Uterus (tissue), 4 donors: ENCODE data around the gene GRHL3. TPM values are rescaled to one million over a fixed set of nuclear protein-coding genes. Genes with fewer than 3 reads are reported as not detected.

Experiments used
- DNase-seq, 2 donors: peaks; one replicate each; pipeline ENCODE4 v3.0.0-alpha.2; 2019 to 2020
- H3K27ac ChIP-seq, 2 donors: fragments of 200-600 bp; sonication (generic); 1 replicate in 1 of 2; 2 replicates in 1 of 2; pipeline ENCODE4 v1.5.1; 2016 to 2018
- H3K27me3 ChIP-seq, 2 donors: fragments of 200-600 bp; sonication (generic); one replicate each; pipeline ENCODE4 v1.5.1; 2018 to 2019; ENCODE audit warnings: control low read depth in 1 of 2
- H3K36me3 ChIP-seq, 2 donors: fragments of 200-600 bp; sonication (generic); one replicate each; pipeline ENCODE4 v1.5.1; 2019; ENCODE audit warnings: control low read depth in 1 of 2
- H3K4me1 ChIP-seq, 2 donors: fragments of 200-600 bp; sonication (generic); one replicate each; pipeline ENCODE4 v1.5.1; 2018 to 2019; ENCODE audit warnings: control low read depth in 1 of 2
- H3K4me3 ChIP-seq, 2 donors: fragments of 200-600 bp; sonication (generic); 1 replicate in 1 of 2; 2 replicates in 1 of 2; pipeline ENCODE4 v1.5.1; 2018 to 2019; ENCODE audit warnings: mild to moderate bottlenecking in 1 of 2
- H3K9me3 ChIP-seq, 2 donors: fragments of 200-600 bp; sonication (generic); one replicate each; pipeline ENCODE4 v1.5.1; 2019; ENCODE audit warnings: control low read depth in 1 of 2
- CTCF ChIP-seq, 4 experiments: fragments of 200-600 bp in 2 of 4; fragments of 450-650 bp in 2 of 4; sonication (generic) in 2 of 4; IDR thresholded peaks; one replicate each; pipeline ENCODE4 v1.5.1; 2016 to 2019; ENCODE audit warnings: antibody characterized with exemption in 4 of 4, mild to moderate bottlenecking in 2 of 4, moderate library complexity in 1 of 4
- POLR2A ChIP-seq, 2 donors: fragments of 450-650 bp; IDR thresholded peaks; one replicate each; pipeline ENCODE4 v1.6.1; 2016; ENCODE audit warnings: antibody characterized with exemption in 2 of 2, mild to moderate bottlenecking in 1 of 2, moderate library complexity in 1 of 2
- intact Hi-C: fragments of 100-400 bp; cut with DNase I; formaldehyde crosslinking; loops from one replicate; pipeline ENCODE4 v1.15.1; 2023; ENCODE audit warnings: low total_unique reads
- total RNA-seq, 4 donors: library from RNA; depleted of rRNA in 3 of 4; stranded (reverse); fragments of >200 nt in 3 of 4; gene quantifications; one replicate each; pipeline versions ENCODE4 v1.1.0 to v1.2.4, GENCODE V29; 2014 to 2023
- donor health status: DM: yes; HTN: yes; CAD: no.

Gene GRHL3
- total RNA-seq, 4 donors from 2014 or later: 0.15 to 0.35 TPM; not detected in 2

DNA sequence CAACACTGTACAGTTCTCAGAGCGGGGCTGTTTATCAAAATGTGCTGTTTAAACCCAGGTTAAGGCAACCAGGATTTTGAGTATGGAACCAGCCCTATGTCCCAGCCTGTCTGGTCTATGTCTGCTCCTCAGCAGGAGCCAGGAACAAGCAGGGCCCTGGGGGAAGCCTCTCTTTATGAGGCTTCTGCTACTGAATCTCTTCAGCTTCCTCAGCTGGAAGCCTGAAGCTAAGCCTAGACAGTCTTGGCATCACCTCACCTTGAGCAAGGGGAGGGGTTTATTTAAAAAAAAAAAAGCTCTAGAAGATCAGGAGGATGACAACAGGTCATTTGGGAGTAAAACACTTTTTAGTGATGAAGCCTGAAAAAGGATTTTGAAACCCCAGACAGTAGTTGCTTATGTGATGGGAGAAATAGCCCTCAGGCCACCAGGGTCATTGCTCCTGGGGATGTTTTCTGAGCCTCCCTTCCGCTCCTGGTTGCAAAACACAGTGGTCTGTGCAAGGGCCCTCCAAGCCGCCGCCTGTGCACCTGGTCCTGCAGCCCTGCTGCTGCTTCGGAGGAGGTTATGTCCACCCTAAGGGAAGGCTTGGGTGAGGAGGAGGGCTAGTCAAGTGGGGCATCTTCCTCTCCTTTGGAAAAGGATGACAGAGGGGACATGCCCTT lies 21.8 kb upstream of the GRHL3 start:
- intact Hi-C loops: no loop called here
- H3K4me3 ChIP-seq: no peak overlapping the region
- TF ChIP-seq POLR2A (IDR thresholded peaks at IDR 0.05) (no peak), CTCF (IDR thresholded peaks at IDR 0.05) (no peak)

DNA sequence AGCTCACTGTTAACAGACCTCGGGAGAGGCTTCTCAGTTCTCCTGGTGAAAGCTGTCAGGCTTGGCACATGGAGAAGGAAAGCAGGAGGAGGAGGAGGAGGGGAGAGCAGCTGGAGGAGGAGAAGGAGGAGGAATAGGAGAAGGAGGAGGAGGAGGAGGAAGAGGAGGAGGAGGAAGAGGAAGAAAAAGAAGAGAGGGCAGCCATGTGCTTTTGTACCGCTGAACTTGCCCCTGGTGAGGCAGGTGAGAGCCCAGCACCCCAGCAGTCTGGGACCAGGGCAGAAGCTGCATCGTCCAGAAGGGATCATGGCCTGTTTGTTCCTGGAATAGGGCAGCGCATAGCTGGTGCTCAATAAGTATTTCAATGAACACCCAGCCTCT lies 21.3 kb upstream of the GRHL3 start:
- Histone ChIP-seq H3K9me3 (no peaks in the 10 kb centered on the region), H3K4me1 (peaks cover 4 to 12% of the 10 kb centered on the region in 2 donors), H3K27ac (no peak overlapping the region), H3K4me3 (no peak overlapping the region), H3K36me3 (no peaks in the 10 kb centered on the region), H3K27me3 (no peaks in the 10 kb centered on the region)
- no peak for DNase-seq
- intact Hi-C loops: no loop called here
- TF ChIP-seq POLR2A (IDR thresholded peaks at IDR 0.05): no peak
- no peak for TF ChIP-seq CTCF (IDR thresholded peaks at IDR 0.05)

More for the DNA sequence above, 21.8 kb upstream of the GRHL3 start:
- no peaks in the 10 kb centered on the region for H3K36me3 ChIP-seq
- H3K27ac ChIP-seq: no peak overlapping the region
- H3K4me1 ChIP-seq: peaks cover 4 to 12% of the 10 kb centered on the region in 2 donors
- DNase-seq: no peak
- H3K27me3 ChIP-seq: no peaks in the 10 kb centered on the region
- no peaks in the 10 kb centered on the region for H3K9me3 ChIP-seq

GRCh38 chr1:24298606-24299005 lies 20.6 kb upstream of the GRHL3 start:
- TF ChIP-seq POLR2A (IDR thresholded peaks at IDR 0.05) (no peak), CTCF (IDR thresholded peaks at IDR 0.05) (no peak)
- DNase-seq: no peak
- H3K27ac ChIP-seq: no peak overlapping the region
- intact Hi-C loops: no loop called here
- no peaks in the 10 kb centered on the region for H3K36me3 ChIP-seq
- no peaks in the 10 kb centered on the region for H3K27me3 ChIP-seq
- peaks cover 4 to 12% of the 10 kb centered on the region in 2 donors for H3K4me1 ChIP-seq
- no peaks in the 10 kb centered on the region for H3K9me3 ChIP-seq
- H3K4me3 ChIP-seq: no peak overlapping the region

DNA sequence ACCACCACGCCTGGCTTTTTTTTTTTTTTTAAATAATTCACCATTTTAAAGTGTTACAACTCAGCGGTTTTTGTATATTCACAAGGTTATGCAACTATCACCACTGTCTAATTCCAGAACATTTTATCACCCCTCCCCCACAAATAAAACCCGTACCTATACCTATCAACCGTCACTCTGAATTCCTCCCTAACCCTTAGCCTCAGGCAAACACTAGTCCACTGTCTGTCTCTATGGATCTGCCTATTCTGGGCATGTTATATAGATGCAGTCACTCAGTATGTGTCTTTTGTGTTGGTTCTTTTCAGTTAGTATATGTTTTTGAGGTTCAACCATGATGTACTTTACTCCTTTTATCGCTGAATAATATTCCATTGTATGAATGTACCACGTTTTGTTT lies 19.3 kb upstream of the GRHL3 start:
- H3K9me3 ChIP-seq: no peaks in the 10 kb centered on the region
- no peak overlapping the region for H3K4me3 ChIP-seq
- peaks cover 4 to 7% of the 10 kb centered on the region in 2 donors for H3K4me1 ChIP-seq
- no peak for DNase-seq
- H3K27ac ChIP-seq: no peak overlapping the region
- TF ChIP-seq CTCF (IDR thresholded peaks at IDR 0.05) (no peak), POLR2A (IDR thresholded peaks at IDR 0.05) (no peak)
- H3K36me3 ChIP-seq: no peaks in the 10 kb centered on the region
- H3K27me3 ChIP-seq: no peaks in the 10 kb centered on the region
- intact Hi-C loops: no loop called here

DNA sequence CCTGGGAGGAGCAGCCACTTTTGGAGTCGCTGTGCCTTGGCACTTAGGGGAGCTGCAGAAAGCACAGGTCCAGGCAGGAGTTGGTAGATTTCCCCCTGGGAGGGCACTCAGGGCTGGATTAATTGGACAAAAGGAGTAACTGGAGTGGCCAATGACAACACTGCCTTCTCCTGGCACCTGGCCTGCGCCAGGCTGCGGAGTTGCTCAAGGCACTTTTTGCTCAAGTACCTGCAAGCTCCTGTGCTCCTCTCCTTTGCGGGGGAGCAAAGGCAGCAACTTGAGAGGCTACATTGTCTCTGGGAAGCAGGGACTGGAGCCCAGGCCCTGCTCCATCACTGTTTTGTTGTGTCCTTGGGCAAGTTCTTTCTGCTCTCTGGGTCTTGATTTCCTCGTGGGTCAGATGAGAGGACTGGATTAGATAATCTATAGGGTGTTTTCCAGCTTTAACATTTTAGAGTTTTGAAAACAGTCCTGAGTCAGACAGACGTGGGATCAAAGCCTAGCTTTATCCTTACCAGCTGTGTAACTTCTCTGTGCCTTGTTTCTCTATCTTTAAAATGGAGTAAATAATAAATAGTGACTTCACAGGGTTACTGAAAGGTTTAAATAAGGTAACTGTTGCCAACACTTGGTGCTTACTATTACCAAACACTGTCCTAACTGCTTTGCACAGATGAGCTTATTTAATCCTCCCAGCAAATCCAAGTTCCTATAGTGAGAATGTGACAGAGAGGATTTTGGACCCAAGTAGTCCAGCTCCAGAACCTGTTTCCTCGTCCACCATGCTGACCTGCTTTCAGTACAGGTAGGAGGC lies 18.0 kb upstream of the GRHL3 start:
- intact Hi-C loops: no loop called here
- Histone ChIP-seq H3K27me3 (no peaks in the 10 kb centered on the region), H3K27ac (no peak overlapping the region), H3K4me1 (no peaks in the 10 kb centered on the region), H3K9me3 (no peaks in the 10 kb centered on the region), H3K4me3 (no peak overlapping the region), H3K36me3 (no peaks in the 10 kb centered on the region)
- DNase-seq: no peak
- TF ChIP-seq POLR2A (IDR thresholded peaks at IDR 0.05): no peak
- no peak for TF ChIP-seq CTCF (IDR thresholded peaks at IDR 0.05)
